ENCODE results near the gene ZNF770.
"Not testable (repeated sequence)": the region's sequence is repeated elsewhere in the genome, so short reads cannot be mapped to it uniquely, and the experiment has no call there.

ZNF770 gene

DNA sequence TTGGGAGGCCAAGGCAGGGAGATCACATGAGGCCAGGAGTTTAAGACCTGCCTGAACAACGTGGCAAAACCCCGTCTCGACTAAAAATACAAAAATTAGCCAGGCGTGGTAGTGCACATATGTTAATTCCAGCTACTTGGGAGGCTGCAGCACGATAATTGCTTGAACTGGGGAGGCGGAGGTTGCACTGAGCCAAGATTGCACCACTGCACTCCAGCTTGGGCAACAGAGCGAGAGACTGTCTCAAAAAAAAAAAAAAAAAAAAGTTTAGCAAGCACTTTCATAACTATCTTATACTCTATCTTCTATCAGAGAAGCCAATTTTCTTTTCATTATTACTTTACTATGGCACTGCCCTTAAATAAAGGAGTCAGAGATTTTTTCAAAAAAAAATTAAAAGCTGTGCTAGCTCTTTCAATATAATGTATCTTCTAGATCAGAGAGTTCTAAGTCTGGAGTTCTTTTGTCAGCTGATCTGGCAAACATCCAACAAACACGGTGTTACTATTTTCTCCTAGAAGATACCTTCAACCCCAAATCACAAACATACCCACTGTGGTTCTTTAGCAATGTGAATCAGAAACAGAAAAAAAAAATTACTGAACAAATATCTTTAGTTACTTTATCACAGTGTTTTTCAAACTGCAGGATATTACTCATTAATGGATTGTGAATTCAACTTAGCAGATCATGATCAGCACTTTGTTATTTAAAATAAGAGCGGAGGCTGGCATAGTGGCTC is 3.0 kb downstream of the ZNF770 start:
- Histone ChIP-seq H3K27ac (no peak overlapping the region), H3K27me3 (no peaks in the 10 kb centered on the region), H3K4me3 (no peak overlapping the region), H3K36me3 (peaks cover 48% of the 10 kb centered on the region), H3K4me1 (peaks cover 36% of the 10 kb centered on the region), H3K9ac (no peak overlapping the region), H3K9me3 (no peaks in the 10 kb centered on the region), H4K20me1 (peaks cover 40% of the 10 kb centered on the region), H3K4me2 (peak overlapping the region; percentile 98)
- no peak for TF ChIP-seq Cebpa-rat (IDR thresholded peaks at IDR 0.05)

DNA sequence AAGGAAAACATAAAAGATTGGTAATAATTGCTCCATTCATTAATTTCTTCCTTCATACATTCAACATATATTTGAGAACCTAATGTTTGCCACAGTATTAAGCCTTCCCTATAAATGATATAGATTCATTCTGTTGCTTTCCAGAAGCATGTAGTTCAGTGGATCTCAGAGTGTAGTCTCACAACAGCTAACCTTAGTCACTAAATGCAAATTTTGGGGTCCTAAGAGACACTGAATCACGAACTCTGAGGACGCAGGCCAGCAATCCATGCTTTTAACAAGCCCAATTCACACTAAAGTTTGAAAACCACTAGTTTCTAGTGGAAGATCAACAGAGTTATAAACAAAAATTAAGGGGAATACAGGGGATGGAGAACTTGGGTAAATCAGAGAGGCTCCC is 11.3 kb downstream of the ZNF770 start:
- H3K27ac ChIP-seq, result no peak overlapping the region
- H3K4me1 ChIP-seq, result no peaks in the 10 kb centered on the region
- H3K4me3 ChIP-seq, result no peak overlapping the region
- H4K20me1 ChIP-seq, result no peaks in the 10 kb centered on the region
- no peak overlapping the region for H3K4me2 ChIP-seq
- H3K9ac ChIP-seq, result no peak overlapping the region
- H3K36me3 ChIP-seq, result peaks cover 13% of the 10 kb centered on the region
- no peaks in the 10 kb centered on the region for H3K9me3 ChIP-seq
- TF ChIP-seq Cebpa-rat (IDR thresholded peaks at IDR 0.05), result no peak
- no peaks in the 10 kb centered on the region for H3K27me3 ChIP-seq

- no peak overlapping the region for H3K4me3 ChIP-seq
- no peaks in the 10 kb centered on the region for H4K20me1 ChIP-seq
- TF ChIP-seq Cebpa-rat (IDR thresholded peaks at IDR 0.05), result no peak
- H3K27ac ChIP-seq, result no peak overlapping the region
- no peaks in the 10 kb centered on the region for H3K4me1 ChIP-seq
- H3K9me3 ChIP-seq, result no peaks in the 10 kb centered on the region
- no peak overlapping the region for H3K4me2 ChIP-seq
- H3K9ac ChIP-seq, result no peak overlapping the region
- peaks cover 7% of the 10 kb centered on the region for H3K36me3 ChIP-seq
- H3K27me3 ChIP-seq, result no peaks in the 10 kb centered on the region
Observed at GRCh38 chr15:34976073-34976472, 12.0 kb downstream of the ZNF770 start.

DNA sequence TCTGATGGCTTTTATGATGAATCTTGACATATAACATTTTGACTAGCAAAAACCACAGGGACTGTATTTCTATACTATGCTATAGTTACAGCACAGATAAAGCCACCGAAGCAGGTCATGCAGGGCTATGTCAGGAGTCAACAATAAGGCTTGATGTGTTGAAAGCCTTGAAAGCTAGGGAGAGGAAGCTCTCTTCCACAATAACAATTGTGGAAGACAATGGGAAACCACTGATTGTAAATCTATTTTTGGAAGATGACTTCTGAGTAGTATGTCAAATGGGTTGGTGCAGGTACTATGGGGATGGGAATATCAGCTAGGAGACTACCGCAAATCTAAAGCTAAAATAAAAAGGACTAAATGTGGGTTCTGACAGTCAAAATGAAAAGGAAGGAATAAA is 14.6 kb downstream of the ZNF770 start:
- Histone ChIP-seq H3K27me3 (no peaks in the 10 kb centered on the region), H3K4me3 (no peak overlapping the region), H3K9ac (no peak overlapping the region), H3K27ac (no peak overlapping the region), H3K9me3 (no peaks in the 10 kb centered on the region), H3K4me2 (no peak overlapping the region), H3K4me1 (peaks cover 5% of the 10 kb centered on the region), H4K20me1 (peaks cover 8% of the 10 kb centered on the region; the same call in 1 of the 2 replicates), H3K36me3 (0 out of 2 replicates have a peak, but pooled peaks cover 6% of the 10 kb centered on the region)
- TF ChIP-seq Cebpa-rat (IDR thresholded peaks at IDR 0.05), result no peak

DNA sequence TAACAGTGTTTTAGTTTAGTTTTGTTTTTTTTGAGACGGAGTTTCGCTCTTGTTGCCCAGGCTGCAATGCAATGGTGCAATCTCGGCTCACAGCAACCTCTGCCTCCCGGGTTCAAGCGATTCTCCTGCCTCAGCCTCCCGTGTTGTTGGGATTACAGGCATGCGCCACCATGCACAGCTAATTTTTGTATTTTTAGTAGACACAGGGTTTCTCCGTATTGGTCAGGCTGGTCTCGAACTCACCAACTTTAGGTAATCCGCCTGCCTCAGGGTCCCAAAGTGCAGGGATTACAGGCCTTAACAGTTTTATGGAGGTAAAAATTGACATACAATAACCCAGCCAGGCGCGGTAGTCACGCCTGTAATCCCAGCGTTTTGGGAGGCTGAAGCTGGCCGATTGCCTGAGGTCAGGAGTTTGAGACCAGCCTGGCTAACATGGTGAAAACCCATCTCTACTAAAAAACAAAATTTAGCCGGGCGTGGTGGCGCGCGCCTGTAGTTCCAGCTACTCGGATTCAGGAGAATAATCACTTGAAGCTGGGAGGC is 17.9 kb downstream of the ZNF770 start:
- Histone ChIP-seq H3K9ac (peak overlapping the region; percentile 94; the same call in 1 of the 2 replicates), H3K4me3 (peak overlapping the region; percentile 97), H3K27ac (0 out of 2 replicates have a peak overlapping the region, but pooled peaks have one; percentile 91)

DNA sequence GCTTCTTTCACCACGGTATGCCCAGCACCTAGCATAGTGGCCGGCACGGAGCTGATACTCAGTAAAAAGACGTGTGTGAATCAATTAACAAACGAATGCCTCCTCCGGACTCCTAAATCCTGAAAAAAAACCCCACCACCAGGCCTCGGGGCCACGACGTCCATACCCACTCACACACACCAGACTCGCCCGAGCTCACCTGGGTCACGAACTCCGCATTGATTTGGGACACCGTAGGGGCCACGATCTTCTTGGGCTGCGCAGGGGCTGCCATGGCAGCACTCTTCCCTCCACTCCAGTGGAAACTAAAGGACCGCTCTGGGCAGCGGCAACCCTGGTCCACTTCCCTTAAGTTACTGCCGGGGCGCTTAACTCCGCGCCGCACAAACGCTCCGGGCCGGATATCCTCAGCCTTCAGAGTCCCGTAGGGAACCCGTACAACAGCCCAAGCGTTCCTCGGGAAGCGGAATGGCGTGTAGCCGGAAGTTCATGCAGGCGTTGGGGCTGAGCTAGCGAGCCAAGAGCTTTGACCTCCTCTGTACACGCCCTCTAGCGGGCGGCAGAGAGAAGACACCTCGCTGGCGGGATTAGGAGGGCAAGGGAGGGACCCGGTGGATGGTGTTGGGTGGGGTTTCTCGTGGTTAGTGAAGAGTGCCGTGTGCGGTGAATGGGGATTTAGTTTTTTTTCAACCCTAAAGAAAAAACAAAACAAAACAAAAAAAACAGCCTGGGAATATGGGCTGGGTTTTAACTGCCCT is 18.6 kb downstream of the ZNF770 start, which contains the start of gene AQR:
AQR (minus strand) TSS at position 403 of the 758 bp plus-strand sequence; CDS start at position 274, 129 bp downstream.
- H4K20me1 ChIP-seq, result peaks cover 48% of the 10 kb centered on the region
- H3K27me3 ChIP-seq, result no peaks in the 10 kb centered on the region
- peak within 1 kb of the TSS; percentile 97 for H3K4me3 ChIP-seq
- H3K27ac ChIP-seq, result peak within 1 kb of the TSS; percentile 91
- peak within 1 kb of the TSS; percentile 94 for H3K9ac ChIP-seq
- H3K36me3 ChIP-seq, result peaks cover 24% of the 10 kb centered on the region
- H3K9me3 ChIP-seq, result no peaks in the 10 kb centered on the region
- TF ChIP-seq Cebpa-rat (IDR thresholded peaks at IDR 0.05), result no peak
- peak within 1 kb of the TSS; percentile 98 for H3K4me2 ChIP-seq
- peaks cover 33% of the 10 kb centered on the region for H3K4me1 ChIP-seq

More for the DNA sequence above, 17.9 kb downstream of the ZNF770 start:
- H3K9me3 ChIP-seq, H3K27me3 ChIP-seq: not testable (repeated sequence)
- Histone ChIP-seq H4K20me1 (peaks cover 42% of the 10 kb centered on the region), H3K4me2 (peak overlapping the region; percentile 77), H3K36me3 (peaks cover 20% of the 10 kb centered on the region), H3K4me1 (peaks cover 33% of the 10 kb centered on the region)
- 0 out of 2 replicates have a peak, but pooled peaks have one; percentile 22 for TF ChIP-seq Cebpa-rat (IDR thresholded peaks at IDR 0.05)

- no peak overlapping the region for H3K27ac ChIP-seq
- peaks cover 65% of the 10 kb centered on the region for H3K36me3 ChIP-seq
- no peaks in the 10 kb centered on the region for H3K9me3 ChIP-seq
- no peak overlapping the region for H3K4me3 ChIP-seq
- no peak overlapping the region for H3K9ac ChIP-seq
- no peaks in the 10 kb centered on the region for H3K27me3 ChIP-seq
- peaks cover 33% of the 10 kb centered on the region for H3K4me1 ChIP-seq
- no peak for TF ChIP-seq Cebpa-rat (IDR thresholded peaks at IDR 0.05)
- H3K4me2 ChIP-seq, result no peak overlapping the region
- peaks cover 82% of the 10 kb centered on the region for H4K20me1 ChIP-seq
Observed at GRCh38 chr15:34964277-34964676, 23.8 kb downstream of the ZNF770 start.

DNA sequence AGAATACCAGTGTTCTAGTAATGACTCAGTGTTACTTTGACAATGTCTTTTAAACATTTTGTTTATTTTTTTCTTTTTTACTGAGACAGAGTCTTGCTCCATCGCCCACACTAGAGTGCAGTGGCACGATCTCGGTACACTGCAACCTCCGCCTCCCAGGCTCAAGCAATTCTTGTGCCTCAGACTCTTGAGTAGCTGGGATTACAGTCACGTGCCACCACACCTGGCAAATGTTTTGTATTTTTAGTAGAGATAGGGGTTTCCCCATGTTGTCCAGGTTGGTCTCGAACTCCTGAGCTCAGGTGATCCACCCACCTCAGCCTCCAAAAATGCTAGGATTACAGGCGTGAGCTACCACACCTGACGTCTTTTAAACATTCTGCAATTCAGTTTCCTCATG is 34.2 kb downstream of the ZNF770 start:
- peaks cover 80% of the 10 kb centered on the region for H3K36me3 ChIP-seq
- no peaks in the 10 kb centered on the region for H3K9me3 ChIP-seq
- no peaks in the 10 kb centered on the region for H3K27me3 ChIP-seq
- TF ChIP-seq Cebpa-rat (IDR thresholded peaks at IDR 0.05), result no peak
- H4K20me1 ChIP-seq, result peaks cover 60% of the 10 kb centered on the region
- H3K4me2 ChIP-seq, result no peak overlapping the region
- H3K27ac ChIP-seq, result no peak overlapping the region
- H3K9ac ChIP-seq, result no peak overlapping the region
- no peak overlapping the region for H3K4me3 ChIP-seq
- H3K4me1 ChIP-seq, result no peaks in the 10 kb centered on the region

- Histone ChIP-seq H3K27me3 (no peaks in the 10 kb centered on the region), H3K4me3 (no peak overlapping the region), H3K4me2 (no peak overlapping the region), H3K4me1 (no peaks in the 10 kb centered on the region), H3K36me3 (peaks cover 85% of the 10 kb centered on the region), H3K9me3 (no peaks in the 10 kb centered on the region), H3K27ac (no peak overlapping the region), H3K9ac (no peak overlapping the region), H4K20me1 (peaks cover 46% of the 10 kb centered on the region)
- no peak for TF ChIP-seq Cebpa-rat (IDR thresholded peaks at IDR 0.05)
Observed at GRCh38 chr15:34952481-34952880, 35.6 kb downstream of the ZNF770 start.

DNA sequence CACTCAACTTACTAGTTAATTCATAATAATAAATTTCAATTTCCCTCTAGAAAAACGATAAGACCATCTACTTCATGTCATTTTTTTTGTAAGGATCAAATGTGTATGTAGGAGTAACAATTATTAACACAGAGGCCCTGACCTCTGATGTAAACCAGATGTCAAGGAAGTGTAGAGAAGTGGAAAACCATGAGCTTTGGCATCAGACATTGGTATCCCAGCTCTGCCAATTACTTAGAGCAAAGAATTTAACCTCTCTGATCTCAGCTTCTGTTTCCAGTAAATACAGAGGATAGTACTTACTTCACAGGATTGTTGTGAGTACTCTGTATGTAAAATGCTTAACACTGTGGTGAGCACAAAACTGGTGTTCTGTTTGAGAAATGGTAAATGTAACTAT is 36.1 kb downstream of the ZNF770 start:
- H4K20me1 ChIP-seq, result peaks cover 41% of the 10 kb centered on the region
- no peak for TF ChIP-seq Cebpa-rat (IDR thresholded peaks at IDR 0.05)
- H3K27ac ChIP-seq, result no peak overlapping the region
- H3K27me3 ChIP-seq, result no peaks in the 10 kb centered on the region
- H3K4me2 ChIP-seq, result no peak overlapping the region
- H3K9ac ChIP-seq, result no peak overlapping the region
- H3K9me3 ChIP-seq, result no peaks in the 10 kb centered on the region
- no peak overlapping the region for H3K4me3 ChIP-seq
- peaks cover 87% of the 10 kb centered on the region for H3K36me3 ChIP-seq
- H3K4me1 ChIP-seq, result no peaks in the 10 kb centered on the region
